Natural killer cell treated with Interleukin-12 subunit alpha and Interleukin-12 subunit beta and Interleukin-15 and Interleukin-18, amount 100 ng/mL, for 72 hours (primary cell): ENCODE results near the gene SPDL1. TPM values are rescaled to one million over a fixed set of nuclear protein-coding genes. Genes with fewer than 3 reads are reported as not detected.

ENCODE experiments used
- ATAC-seq, 2 donors: fragments of 150-1000 bp; cut with Tn5 transposase in 1 of 2; sonication (Bioruptor Pico), chemical (Tn5 transposase) in 1 of 2; 2 replicates each; pipeline ENCODE4 v1.10.0; 2021
- DNase-seq: peaks from one replicate; pipeline ENCODE4 v3.0.0; 2022; ENCODE audit warnings: low spot score
- H3K27ac Mint-ChIP-seq, 2 donors: 1 replicate in 1 of 2; 2 replicates in 1 of 2; pipeline ENCODE4 v1.8.0; 2022; ENCODE audit warnings: mixed read lengths in 2 of 2, mild to moderate bottlenecking in 1 of 2, moderate library complexity in 1 of 2
- H3K27me3 Mint-ChIP-seq, 2 donors: 1 replicate in 1 of 2; 2 replicates in 1 of 2; pipeline ENCODE4 v1.8.0; 2022; ENCODE audit warnings: mixed read lengths in 2 of 2
- H3K36me3 Mint-ChIP-seq: one replicate; pipeline ENCODE4 v1.8.0; 2022; ENCODE audit warnings: mixed read lengths
- H3K4me1 Mint-ChIP-seq, 2 donors: 1 replicate in 1 of 2; 2 replicates in 1 of 2; pipeline ENCODE4 v1.8.0; 2022; ENCODE audit warnings: low read depth in 2 of 2, mixed read lengths in 2 of 2, mild to moderate bottlenecking in 1 of 2
- H3K4me3 Mint-ChIP-seq: one replicate; pipeline ENCODE4 v1.8.0; 2022; ENCODE audit warnings: mixed read lengths
- H3K9me3 Mint-ChIP-seq: 2 replicates; pipeline ENCODE4 v1.8.0; 2022; ENCODE audit warnings: mixed read lengths
- total RNA-seq, 2 donors: library from RNA; stranded (reverse); gene quantifications; one replicate each; pipeline ENCODE4 v1.2.3, GENCODE V29; 2022

The SPDL1 gene
- total RNA-seq, 2 donors from 2014 or later = 32.8 to 70.8 TPM

GRCh38 chr5:169551696-169552095 is 31.9 kb upstream of the SPDL1 start:
- Mint-ChIP-seq H3K9me3 (no peaks in the 10 kb centered on the region), H3K36me3 (no peaks in the 10 kb centered on the region), H3K27ac (no peak overlapping the region), H3K4me3 (no peak overlapping the region), H3K4me1 (no peaks in the 10 kb centered on the region), H3K27me3 (peaks cover 52 to 67% of the 10 kb centered on the region in 2 donors)
- DNase-seq = no peak
- ATAC-seq = no peak

GRCh38 chr5:169554251-169554650 is 29.3 kb upstream of the SPDL1 start:
- Mint-ChIP-seq H3K27ac (no peak overlapping the region), H3K27me3 (peaks cover 52 to 69% of the 10 kb centered on the region in 2 donors), H3K4me3 (no peak overlapping the region), H3K9me3 (peaks cover 4% of the 10 kb centered on the region), H3K36me3 (peaks cover 11% of the 10 kb centered on the region), H3K4me1 (no peaks in the 10 kb centered on the region)
- DNase-seq = no peak
- no peak for ATAC-seq

DNA sequence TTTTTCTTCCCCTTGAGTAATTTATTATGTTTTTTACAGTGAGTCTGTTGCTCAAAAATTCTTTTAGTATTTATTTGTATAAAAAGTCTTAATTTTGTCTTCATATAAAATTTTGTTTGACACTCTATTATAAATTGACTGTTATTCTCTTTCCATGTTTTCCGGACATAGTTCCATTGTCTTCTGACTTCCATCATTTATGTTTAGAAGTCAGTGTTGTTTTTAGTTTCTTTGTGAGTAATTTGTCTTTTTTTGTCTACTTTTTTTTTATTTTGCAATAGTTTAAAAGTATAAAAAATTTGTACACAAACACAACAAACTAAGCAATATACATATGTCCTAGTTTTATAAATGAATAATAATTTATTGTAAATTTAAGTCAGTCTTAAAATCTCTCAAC is 25.7 kb upstream of the SPDL1 start:
- ATAC-seq = no peak
- Mint-ChIP-seq H3K4me1 (no peaks in the 10 kb centered on the region), H3K4me3 (no peak overlapping the region), H3K36me3 (peaks cover 14% of the 10 kb centered on the region), H3K9me3 (peaks cover 4% of the 10 kb centered on the region), H3K27ac (no peak overlapping the region), H3K27me3 (peaks cover 41 to 63% of the 10 kb centered on the region in 2 donors)
- no peak for DNase-seq

- Mint-ChIP-seq H3K27me3 (peaks cover 35 to 69% of the 10 kb centered on the region in 2 donors), H3K27ac (no peak overlapping the region), H3K4me1 (no peaks in the 10 kb centered on the region), H3K36me3 (peaks cover 14% of the 10 kb centered on the region), H3K9me3 (peaks cover 4% of the 10 kb centered on the region), H3K4me3 (no peak overlapping the region)
- no peak for DNase-seq
- no peak for ATAC-seq
Measured at GRCh38 chr5:169561893-169562292, 21.7 kb upstream of the SPDL1 start.

- ATAC-seq (no peak), DNase-seq (no peak)
- H3K27me3 Mint-ChIP-seq = peaks cover 38 to 75% of the 10 kb centered on the region in 2 donors
- H3K27ac Mint-ChIP-seq = no peak overlapping the region
- peaks cover 11% of the 10 kb centered on the region for H3K36me3 Mint-ChIP-seq
- H3K4me1 Mint-ChIP-seq = no peaks in the 10 kb centered on the region
- H3K9me3 Mint-ChIP-seq = no peaks in the 10 kb centered on the region
- H3K4me3 Mint-ChIP-seq = no peak overlapping the region
Measured at GRCh38 chr5:169563369-169563768, 20.2 kb upstream of the SPDL1 start.

DNA sequence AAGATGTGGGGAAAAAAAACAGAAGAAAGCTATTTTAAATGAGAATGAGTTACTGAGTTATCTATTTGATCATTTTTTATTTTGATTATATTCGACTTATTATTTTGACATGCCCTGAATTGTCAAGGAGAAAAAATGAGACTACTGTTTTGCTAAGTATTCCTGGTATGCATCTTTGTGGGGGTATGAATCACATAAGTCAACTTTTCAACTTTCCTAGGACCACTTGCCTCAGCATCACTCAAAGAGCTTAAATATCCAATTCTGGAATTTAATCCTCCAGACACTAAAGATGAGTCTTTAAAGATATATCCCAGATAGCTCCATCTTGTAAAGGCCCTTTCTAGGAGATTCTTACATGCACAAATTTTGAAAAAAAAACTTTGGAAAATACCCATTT is 17.4 kb upstream of the SPDL1 start:
- Mint-ChIP-seq H3K27ac (no peak overlapping the region), H3K27me3 (peaks cover 36 to 68% of the 10 kb centered on the region in 2 donors), H3K4me1 (no peaks in the 10 kb centered on the region), H3K36me3 (no peaks in the 10 kb centered on the region), H3K9me3 (no peaks in the 10 kb centered on the region), H3K4me3 (no peak overlapping the region)
- DNase-seq (no peak), ATAC-seq (no peak)

DNA sequence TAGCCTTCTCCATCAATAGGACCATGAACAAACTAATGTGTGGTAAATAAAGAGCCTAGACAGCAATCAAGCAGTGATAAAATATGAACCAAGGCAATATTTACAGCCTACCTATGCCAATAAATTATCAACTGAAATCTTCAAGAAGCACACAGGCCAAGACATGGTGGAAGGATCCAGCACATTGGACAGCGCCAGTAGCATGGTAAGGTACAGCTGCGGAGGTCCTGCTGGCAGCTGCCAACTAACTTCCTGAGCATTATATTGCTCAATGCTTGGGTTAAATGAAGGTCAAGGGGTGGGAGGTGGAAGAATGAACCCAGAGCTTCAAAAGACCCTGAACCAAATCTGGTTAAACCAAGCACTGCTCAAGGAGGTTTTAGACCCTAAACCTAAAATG is 16.5 kb upstream of the SPDL1 start:
- H3K4me1 Mint-ChIP-seq = no peaks in the 10 kb centered on the region
- ATAC-seq (no peak), DNase-seq (no peak)
- no peak overlapping the region for H3K27ac Mint-ChIP-seq
- H3K36me3 Mint-ChIP-seq = no peaks in the 10 kb centered on the region
- no peaks in the 10 kb centered on the region for H3K9me3 Mint-ChIP-seq
- peaks cover 36 to 66% of the 10 kb centered on the region in 2 donors for H3K27me3 Mint-ChIP-seq
- no peak overlapping the region for H3K4me3 Mint-ChIP-seq

- no peak overlapping the region for H3K27ac Mint-ChIP-seq
- H3K4me3 Mint-ChIP-seq = no peak overlapping the region
- ATAC-seq (no peak), DNase-seq (no peak)
- no peaks in the 10 kb centered on the region for H3K4me1 Mint-ChIP-seq
- H3K36me3 Mint-ChIP-seq = no peaks in the 10 kb centered on the region
- no peaks in the 10 kb centered on the region for H3K9me3 Mint-ChIP-seq
- H3K27me3 Mint-ChIP-seq = peaks cover 45 to 58% of the 10 kb centered on the region in 2 donors
Measured at GRCh38 chr5:169569513-169569912, 14.1 kb upstream of the SPDL1 start.

- H3K4me3 Mint-ChIP-seq = no peak overlapping the region
- ATAC-seq = no peak
- no peaks in the 10 kb centered on the region for H3K9me3 Mint-ChIP-seq
- H3K4me1 Mint-ChIP-seq = no peaks in the 10 kb centered on the region
- H3K36me3 Mint-ChIP-seq = no peaks in the 10 kb centered on the region
- no peak overlapping the region for H3K27ac Mint-ChIP-seq
- peaks cover 51 to 65% of the 10 kb centered on the region in 2 donors for H3K27me3 Mint-ChIP-seq
- no peak for DNase-seq
Measured at GRCh38 chr5:169571355-169571754, 12.2 kb upstream of the SPDL1 start.

DNA sequence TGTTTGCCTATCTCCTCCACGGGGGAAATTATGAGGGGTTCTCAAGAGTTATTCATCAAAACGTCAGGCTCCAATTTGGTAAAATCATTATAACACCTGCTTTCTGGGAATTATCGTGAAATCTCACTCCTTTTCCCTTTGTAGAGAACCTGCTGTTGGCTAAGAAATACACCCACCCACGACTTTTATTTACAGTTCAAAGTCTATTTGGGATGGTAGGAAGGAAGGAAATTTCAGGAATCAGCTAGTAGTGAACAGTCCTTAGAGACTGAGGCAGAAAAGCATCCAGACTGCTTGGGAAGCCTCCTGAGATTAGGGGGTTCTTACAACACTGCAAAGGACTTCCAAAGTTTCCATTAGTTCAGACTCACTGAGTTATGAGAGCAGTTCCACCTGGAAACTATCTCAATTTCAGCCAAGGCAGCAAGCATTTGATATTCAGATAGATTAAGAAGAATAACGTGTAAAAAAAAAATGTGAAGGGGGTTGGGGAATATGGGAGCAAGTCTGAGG is 9.4 kb upstream of the SPDL1 start:
- no peak for DNase-seq
- H3K9me3 Mint-ChIP-seq = no peaks in the 10 kb centered on the region
- no peak for ATAC-seq
- peaks cover 50 to 66% of the 10 kb centered on the region in 2 donors for H3K27me3 Mint-ChIP-seq
- no peak overlapping the region for H3K27ac Mint-ChIP-seq
- no peaks in the 10 kb centered on the region for H3K4me1 Mint-ChIP-seq
- no peaks in the 10 kb centered on the region for H3K36me3 Mint-ChIP-seq
- no peak overlapping the region for H3K4me3 Mint-ChIP-seq

DNA sequence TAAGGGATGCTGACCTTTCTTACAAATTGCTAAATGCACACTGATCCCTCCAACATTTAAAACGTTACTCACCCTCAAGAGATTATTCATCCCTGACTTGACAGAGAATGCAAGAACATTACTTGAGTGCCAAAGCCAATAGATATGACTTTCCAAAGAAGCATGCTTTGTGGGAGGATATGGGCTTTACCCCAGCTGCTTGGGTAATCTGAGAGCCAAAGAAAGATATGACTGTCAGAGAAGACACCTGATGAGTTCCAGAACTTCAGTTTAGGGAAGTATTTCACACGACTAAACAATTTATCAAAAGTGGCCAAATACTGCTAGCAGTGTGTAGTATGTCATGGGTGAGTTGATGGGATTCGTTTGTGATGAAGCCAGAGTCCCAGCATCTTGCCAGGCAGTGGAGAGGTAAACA is 7.4 kb upstream of the SPDL1 start:
- DNase-seq = no peak
- Mint-ChIP-seq H3K4me1 (peaks cover 0 to 4% of the 10 kb centered on the region in 2 donors), H3K36me3 (no peaks in the 10 kb centered on the region), H3K27ac (no peak overlapping the region), H3K4me3 (no peak overlapping the region), H3K27me3 (peaks cover 37 to 52% of the 10 kb centered on the region in 2 donors), H3K9me3 (no peaks in the 10 kb centered on the region)
- ATAC-seq = no peak

DNA sequence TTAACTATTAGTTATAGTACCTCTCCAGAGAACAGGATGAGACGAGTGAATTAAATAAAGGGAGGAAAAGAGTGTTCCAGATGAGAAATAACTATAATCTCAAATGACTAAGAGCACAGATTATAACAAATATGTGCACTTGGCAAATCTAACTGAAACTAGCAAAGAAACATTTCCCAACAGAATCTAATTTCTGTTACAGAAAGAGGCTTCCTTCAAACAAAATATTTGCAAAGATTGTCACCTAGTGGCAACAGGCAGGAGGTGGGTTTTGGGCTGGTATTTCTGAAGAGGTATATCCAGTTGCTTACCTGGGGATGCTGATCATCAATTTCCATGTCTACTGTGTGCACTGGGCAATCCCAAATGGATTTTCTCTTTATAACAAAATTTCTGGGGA is 5.6 kb upstream of the SPDL1 start:
- H3K4me1 Mint-ChIP-seq = peaks cover 5 to 11% of the 10 kb centered on the region in 2 donors
- no peaks in the 10 kb centered on the region for H3K36me3 Mint-ChIP-seq
- H3K27ac Mint-ChIP-seq = no peak overlapping the region
- no peak for DNase-seq
- peaks cover 33 to 49% of the 10 kb centered on the region in 2 donors for H3K27me3 Mint-ChIP-seq
- H3K4me3 Mint-ChIP-seq = no peak overlapping the region
- no peak for ATAC-seq
- no peaks in the 10 kb centered on the region for H3K9me3 Mint-ChIP-seq

DNA sequence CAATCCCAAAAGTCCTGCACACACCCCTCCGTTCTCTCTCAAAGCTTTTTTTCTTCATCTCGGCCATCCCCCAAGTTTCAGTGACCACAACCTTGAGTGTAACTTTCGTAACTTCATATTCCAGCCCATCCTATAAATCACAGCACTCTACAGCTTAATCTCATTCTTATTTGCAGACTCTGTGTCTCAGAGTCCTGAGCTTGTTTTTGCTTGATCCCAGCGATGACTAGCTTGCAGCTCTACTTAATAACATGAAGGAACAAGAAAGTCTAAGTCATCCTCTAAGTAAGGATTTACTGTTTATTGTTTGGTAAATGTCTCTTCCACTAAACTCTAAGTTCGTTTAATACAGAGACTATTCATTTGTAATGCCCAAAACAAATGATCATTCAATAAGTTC is 2.6 kb upstream of the SPDL1 start:
- peaks cover 15 to 25% of the 10 kb centered on the region in 2 donors for H3K27me3 Mint-ChIP-seq
- peaks cover 16 to 23% of the 10 kb centered on the region in 2 donors for H3K4me1 Mint-ChIP-seq
- DNase-seq (no peak), ATAC-seq (no peak)
- no peaks in the 10 kb centered on the region for H3K9me3 Mint-ChIP-seq
- H3K36me3 Mint-ChIP-seq = no peaks in the 10 kb centered on the region
- no peak overlapping the region for H3K27ac Mint-ChIP-seq
- no peak overlapping the region for H3K4me3 Mint-ChIP-seq

DNA sequence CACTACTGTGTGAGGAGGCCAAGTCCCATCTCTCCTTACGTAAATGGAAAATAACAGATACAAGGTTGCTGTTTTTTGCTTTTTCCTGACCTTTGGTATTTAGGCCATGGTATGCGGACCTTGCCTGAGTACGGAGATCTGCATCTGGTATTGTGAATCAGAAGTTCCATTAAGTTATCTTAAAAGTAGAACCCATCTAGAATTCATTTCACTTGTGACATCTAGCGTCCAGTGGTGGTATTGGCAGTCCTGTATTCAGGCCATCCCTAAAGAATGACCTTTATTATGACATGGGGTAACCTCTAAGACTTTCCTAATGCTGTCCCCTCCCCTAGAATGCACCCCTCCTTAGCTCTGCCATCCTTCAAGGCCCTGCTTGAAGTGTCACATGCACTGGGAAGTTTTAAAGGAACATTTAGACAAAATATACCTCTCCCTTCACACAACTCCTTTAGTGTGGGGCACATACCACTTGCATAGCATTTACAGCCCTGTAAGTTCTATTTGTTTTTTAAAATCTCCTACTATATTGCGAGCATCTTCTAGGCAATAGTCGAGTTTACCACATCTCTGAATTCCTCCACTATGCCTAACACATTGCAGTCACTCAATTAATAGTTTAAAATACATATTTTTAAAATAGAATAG is 1.9 kb upstream of the SPDL1 start:
- peaks cover 23 to 31% of the 10 kb centered on the region in 2 donors for H3K4me1 Mint-ChIP-seq
- H3K36me3 Mint-ChIP-seq = peaks cover 5% of the 10 kb centered on the region
- DNase-seq (peak; percentile 67), ATAC-seq (peak in 1 of 2 donors; percentile 35)
- H3K27ac Mint-ChIP-seq = peak overlapping the region in 1 of 2 donors; percentile 20
- H3K9me3 Mint-ChIP-seq = no peaks in the 10 kb centered on the region
- peaks cover 10 to 18% of the 10 kb centered on the region in 2 donors for H3K27me3 Mint-ChIP-seq
- no peak overlapping the region for H3K4me3 Mint-ChIP-seq

GRCh38 chr5:169583101-169583423 is 511 bp upstream of the SPDL1 start:
- Mint-ChIP-seq H3K36me3 (peaks cover 5% of the 10 kb centered on the region), H3K4me3 (peak overlapping the region; percentile 91), H3K4me1 (peaks cover 23 to 32% of the 10 kb centered on the region in 2 donors), H3K27me3 (peaks cover 3 to 7% of the 10 kb centered on the region in 2 donors), H3K9me3 (no peaks in the 10 kb centered on the region), H3K27ac (peak overlapping the region; percentile 80 to 94)
- DNase-seq (no peak), ATAC-seq (no peak)
